KOPT-K1 (cell line): Measurements from ENCODE around the gene SASH1.

Experiments
- H3K27ac ChIP-seq: fragments of 200-600 bp; sonication (generic); 2 replicates; pipeline ENCODE4 v1.5.1; 2016; ENCODE audit warnings: antibody characterized with exemption, mild to moderate bottlenecking, low read depth, low read length; ENCODE audit not compliant: poor library complexity, severe bottlenecking
- H3K36me3 ChIP-seq: fragments of 200-600 bp; sonication (generic); 2 replicates; pipeline ENCODE4 v1.5.1; 2017; ENCODE audit warnings: antibody characterized with exemption, mild to moderate bottlenecking, low read length, moderate library complexity; ENCODE audit not compliant: insufficient read depth
- H3K9me3 ChIP-seq: fragments of 200-600 bp; sonication (generic); 2 replicates; pipeline ENCODE4 v1.5.1; 2017; ENCODE audit warnings: antibody characterized with exemption, low read length, mild to moderate bottlenecking; ENCODE audit not compliant: insufficient read depth, poor library complexity, severe bottlenecking

The SASH1 gene

DNA sequence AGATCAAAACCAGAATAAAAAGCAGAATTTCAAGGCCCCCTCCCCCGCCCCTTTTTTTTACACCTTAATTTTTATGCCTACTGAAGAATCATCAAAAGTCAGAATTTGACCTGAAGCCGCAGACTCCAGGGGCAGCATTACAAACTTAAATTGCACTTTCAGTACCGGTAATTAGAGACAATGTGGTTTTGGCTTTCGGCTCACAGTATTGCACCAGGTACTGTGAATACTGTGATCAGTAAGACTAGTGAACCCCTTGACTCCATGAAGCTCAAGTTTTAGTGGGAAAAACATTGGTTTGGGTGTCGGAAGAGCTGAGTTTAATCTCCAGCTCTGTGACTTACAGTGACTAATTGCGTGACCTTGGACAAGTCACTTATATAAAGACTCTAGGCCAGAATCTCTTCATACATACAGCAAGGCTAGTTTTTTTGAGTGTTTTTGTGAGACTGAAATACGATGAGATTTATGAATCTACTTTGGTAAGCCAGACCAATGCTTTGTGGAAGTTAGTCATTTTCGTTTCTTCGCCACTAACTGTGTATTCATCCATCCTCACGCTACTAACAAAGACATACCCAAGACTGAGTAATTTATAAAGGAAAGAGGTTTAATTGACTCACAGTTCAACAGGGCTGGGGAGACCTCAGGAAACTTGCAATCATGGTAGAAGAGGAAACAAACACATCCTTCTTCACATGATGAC lies 114.7 kb downstream of the SASH1 start:
- H3K36me3 ChIP-seq: no peaks in the 10 kb centered on the region
- H3K9me3 ChIP-seq: no peaks in the 10 kb centered on the region
- H3K27ac ChIP-seq: no peak overlapping the region

DNA sequence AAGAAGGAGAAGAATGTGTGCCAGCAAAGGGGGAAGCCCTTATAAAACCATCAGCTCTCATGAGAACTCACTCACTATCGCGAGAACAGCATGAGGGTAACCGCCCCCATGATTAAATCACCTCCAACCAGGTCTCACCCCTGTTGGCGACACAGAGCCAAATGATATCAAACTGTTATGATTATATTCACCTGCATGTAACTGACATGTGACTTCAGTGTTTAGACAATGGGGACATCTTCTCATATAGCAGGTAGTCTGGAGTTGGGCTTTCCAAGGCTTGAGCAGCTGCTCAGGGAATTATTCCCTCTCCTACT lies 115.2 kb downstream of the SASH1 start:
- Histone ChIP-seq H3K27ac (no peak overlapping the region), H3K9me3 (no peaks in the 10 kb centered on the region), H3K36me3 (no peaks in the 10 kb centered on the region)

DNA sequence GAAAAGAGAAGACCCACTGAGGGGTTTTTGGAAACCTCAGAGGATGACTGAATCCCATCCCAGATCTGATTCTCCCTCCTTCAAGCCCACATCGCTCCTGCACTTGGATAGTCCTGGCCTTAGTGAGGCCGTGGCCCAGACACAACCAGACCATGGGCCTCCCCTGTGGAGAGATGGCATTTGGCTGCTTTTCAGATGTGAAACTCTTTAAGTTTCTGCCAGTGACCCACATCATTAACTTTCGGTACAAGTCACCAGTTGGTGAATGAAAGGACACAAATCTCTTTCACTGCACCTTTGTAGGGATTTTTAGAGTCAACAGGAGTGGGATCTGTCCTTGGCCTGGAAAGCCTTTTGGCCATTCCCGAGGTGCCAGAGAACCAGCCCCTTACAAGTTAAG lies 116.6 kb downstream of the SASH1 start:
- Histone ChIP-seq H3K9me3 (no peaks in the 10 kb centered on the region), H3K36me3 (no peaks in the 10 kb centered on the region), H3K27ac (no peak overlapping the region)

DNA sequence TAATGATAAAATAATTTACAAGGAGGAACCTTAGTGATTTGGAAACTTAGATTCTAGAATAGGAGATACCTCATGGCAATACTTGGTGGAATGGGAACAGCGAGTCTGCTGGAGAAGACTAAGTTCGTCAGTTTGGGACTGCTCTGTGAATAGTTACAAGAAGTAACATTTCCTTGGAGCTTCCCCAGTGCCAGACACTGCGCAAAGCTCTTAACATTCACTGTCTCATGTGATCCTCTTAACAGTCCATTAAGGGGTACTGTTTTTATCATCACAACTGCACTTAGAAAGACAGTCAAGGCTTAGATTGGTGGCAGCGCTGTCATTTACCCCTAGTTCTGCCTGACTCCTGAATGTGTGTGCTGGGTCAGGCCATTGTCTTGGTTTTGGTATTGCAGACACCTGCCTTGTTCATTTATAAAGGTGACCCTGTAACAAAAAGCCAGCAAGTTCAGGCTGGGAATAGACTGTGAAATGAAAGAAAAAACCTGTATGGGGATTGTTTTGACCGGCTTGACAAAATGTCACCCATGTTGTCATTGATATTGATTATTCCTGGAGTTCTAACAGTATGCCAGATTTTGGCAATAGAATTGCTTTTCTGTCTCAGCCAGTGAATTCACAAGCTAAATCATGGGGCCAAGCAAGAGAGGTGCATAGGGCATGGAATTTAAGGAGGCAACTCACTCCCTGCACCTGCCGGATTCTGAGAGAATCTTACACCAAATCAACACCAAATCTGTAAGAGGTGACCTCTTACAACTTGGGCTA lies 118.4 kb downstream of the SASH1 start:
- Histone ChIP-seq H3K9me3 (no peaks in the 10 kb centered on the region), H3K36me3 (no peaks in the 10 kb centered on the region), H3K27ac (no peak overlapping the region)

DNA sequence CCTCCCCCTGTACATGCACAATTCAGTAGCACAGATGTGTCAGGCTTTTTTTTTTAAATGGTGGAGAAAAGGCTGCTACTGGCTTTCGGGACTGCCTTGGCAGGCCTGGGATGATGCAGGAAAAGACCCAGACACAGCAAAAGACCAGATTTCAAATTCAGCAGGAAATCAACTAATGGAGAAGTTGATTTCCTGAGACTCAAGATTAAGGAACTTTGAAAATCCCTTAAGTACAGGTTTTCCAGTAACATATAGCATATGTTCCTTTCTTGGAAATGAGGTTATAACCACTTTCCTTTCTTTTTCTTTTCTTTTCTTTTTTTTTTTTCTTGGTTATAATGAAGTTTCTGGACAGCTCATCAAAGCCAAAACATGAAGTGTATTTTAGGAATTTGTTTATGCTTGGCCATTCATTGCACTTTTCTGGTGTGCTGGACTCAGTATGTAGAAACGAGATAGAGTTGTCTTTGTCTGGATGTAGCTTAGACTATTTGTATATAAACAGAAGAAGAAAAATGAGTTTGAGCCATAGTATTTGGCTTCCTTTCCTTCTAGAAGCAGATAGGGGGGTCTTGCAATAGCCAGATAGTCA lies 119.4 kb downstream of the SASH1 start:
- no peaks in the 10 kb centered on the region for H3K9me3 ChIP-seq
- no peak overlapping the region for H3K27ac ChIP-seq
- no peaks in the 10 kb centered on the region for H3K36me3 ChIP-seq

DNA sequence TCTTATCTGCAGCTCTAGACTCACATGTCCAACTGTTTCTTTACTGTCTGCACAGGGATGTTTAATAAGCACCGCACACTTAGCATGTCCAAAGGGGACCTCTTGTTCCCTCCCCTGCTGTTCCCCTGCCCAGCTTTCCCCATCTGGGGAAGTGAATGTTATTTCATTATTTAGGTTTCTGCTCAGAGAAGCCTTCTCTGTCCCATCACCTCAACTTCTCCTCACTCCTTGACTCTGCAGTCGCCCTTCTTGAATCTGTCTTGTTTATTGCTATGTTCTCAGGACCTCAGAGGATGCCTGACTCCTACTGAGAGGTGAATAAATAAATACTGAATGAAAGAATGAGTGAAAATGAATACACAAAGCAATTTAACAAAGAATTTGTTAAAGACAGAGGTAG lies 121.0 kb downstream of the SASH1 start:
- H3K27ac ChIP-seq: no peak overlapping the region
- no peaks in the 10 kb centered on the region for H3K9me3 ChIP-seq
- H3K36me3 ChIP-seq: no peaks in the 10 kb centered on the region

DNA sequence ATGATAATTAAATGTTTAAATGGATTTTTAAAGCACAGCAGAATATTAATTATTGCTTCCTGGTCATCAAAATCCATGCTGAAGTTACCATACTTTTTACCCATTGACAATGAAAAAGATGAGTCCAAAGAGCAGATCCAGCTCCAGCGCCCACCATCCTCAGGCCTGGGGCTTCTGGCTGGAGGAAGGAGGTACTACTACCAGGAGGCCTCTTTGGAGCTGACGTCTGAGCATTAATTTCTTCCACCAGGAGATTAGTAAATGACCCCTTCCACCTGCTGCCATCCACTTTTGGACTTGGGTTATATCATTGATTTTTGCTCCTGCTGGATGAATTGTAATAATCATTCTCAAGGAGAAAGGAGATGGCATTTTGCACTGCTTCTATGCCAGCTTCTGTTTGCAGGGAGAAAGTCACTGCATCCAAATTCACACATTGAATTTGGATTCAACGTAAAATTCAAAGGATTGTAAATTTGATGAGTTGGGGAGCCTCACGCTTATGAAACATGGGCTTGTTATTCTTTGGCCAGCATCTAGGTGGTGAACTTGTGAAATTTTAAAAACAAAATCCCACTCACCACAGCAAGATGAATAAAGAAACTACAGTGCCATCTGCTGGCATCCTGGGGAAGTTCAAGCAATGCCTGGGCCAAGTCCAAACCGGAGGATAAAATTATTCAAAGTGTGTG lies 121.8 kb downstream of the SASH1 start:
- Histone ChIP-seq H3K9me3 (no peaks in the 10 kb centered on the region), H3K36me3 (no peaks in the 10 kb centered on the region), H3K27ac (no peak overlapping the region)

DNA sequence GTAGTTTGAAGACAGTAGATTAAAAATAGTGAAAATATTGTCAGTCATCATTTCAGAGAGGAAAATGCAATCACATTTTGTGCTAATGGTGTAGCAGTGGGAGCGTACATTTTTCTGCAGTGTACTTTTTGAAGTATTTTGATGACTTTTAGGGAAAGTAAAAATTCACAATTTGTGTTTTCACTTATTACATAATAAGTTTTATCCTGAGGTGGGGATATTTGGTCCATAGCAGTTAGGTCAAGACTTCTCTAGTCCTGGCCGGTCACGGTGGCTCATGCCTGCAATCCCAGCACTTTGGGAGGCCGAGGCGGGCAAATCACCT lies 122.3 kb downstream of the SASH1 start:
- H3K9me3 ChIP-seq: no peaks in the 10 kb centered on the region
- no peaks in the 10 kb centered on the region for H3K36me3 ChIP-seq
- H3K27ac ChIP-seq: no peak overlapping the region

DNA sequence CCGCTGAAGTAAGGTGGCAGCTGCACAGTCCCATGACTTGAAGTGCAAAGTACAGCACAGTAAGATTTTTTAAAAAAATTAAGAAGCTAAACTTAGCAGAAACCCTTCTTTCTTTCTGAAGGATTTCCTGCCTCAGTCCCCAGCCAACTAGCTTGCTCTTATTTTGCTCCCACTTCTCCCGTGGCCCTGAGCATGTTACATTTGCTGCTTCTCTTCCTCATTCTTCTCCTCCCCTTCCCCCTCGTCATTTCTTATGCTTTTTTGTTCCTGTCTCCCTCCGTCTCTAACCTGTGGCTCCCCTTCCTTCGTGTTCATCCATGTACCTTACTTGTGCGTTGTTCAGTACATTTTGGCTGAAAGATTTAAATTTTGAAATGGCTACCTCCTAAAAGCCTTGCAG lies 123.0 kb downstream of the SASH1 start:
- H3K27ac ChIP-seq: no peak overlapping the region
- no peaks in the 10 kb centered on the region for H3K9me3 ChIP-seq
- no peaks in the 10 kb centered on the region for H3K36me3 ChIP-seq

DNA sequence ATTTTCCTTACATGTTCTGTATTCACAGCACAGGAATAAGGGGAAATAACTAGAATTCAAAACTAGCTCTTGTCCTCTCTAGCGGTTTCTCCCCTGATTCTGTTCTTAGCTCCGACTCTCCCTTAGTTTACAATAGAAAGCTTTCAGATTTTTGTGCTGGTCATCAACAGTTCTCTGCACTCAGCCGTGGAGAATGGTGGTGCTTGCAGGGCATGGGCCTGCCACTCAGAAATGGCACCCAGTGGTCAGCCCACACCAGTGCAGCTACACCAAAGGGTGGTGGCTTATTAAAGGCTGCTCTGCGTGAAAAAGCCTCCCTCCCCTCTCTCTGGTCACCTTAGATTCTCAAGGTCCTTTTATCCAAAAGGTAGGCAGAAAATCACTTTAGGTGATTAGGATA lies 123.5 kb downstream of the SASH1 start:
- no peaks in the 10 kb centered on the region for H3K9me3 ChIP-seq
- no peaks in the 10 kb centered on the region for H3K36me3 ChIP-seq
- no peak overlapping the region for H3K27ac ChIP-seq

DNA sequence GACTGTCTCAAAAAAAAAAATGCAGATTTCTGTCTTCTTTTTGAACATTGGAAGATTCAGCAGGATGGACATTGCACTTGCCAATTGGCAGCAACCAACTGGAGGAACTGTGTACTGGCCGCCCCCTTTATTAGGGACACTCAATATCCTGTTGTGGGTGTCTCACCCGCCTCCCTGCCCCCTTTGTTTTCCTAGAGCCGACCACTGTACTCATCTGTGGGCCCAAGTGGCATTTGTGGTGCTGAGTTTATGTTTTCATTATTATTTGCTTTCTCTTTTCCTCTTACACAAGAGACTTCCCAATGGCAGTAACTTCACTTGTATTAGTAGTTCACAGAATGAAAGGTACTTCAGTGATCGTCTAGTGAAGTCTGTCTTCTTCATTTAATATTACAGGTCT lies 125.3 kb downstream of the SASH1 start:
- H3K36me3 ChIP-seq: no peaks in the 10 kb centered on the region
- H3K27ac ChIP-seq: no peak overlapping the region
- no peaks in the 10 kb centered on the region for H3K9me3 ChIP-seq

DNA sequence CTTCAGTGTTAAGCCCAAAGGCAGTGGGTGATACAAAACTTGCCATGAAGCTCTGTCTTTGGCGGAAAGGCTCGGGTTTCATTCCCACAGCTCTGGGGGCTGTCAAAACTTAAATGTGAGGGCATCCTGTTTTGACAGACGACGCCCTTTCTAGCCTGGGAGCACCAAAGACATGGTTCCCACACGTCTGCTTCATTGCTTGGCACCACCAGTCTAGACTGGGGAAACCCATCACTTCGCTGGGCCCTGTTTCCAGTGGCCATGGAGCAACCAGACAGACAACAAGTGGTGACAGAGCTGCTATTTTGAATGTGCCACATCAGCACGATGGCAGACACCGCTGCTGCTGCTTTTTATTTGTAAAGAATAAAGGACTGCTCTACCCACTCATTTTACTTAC lies 127.5 kb downstream of the SASH1 start:
- no peak overlapping the region for H3K27ac ChIP-seq

DNA sequence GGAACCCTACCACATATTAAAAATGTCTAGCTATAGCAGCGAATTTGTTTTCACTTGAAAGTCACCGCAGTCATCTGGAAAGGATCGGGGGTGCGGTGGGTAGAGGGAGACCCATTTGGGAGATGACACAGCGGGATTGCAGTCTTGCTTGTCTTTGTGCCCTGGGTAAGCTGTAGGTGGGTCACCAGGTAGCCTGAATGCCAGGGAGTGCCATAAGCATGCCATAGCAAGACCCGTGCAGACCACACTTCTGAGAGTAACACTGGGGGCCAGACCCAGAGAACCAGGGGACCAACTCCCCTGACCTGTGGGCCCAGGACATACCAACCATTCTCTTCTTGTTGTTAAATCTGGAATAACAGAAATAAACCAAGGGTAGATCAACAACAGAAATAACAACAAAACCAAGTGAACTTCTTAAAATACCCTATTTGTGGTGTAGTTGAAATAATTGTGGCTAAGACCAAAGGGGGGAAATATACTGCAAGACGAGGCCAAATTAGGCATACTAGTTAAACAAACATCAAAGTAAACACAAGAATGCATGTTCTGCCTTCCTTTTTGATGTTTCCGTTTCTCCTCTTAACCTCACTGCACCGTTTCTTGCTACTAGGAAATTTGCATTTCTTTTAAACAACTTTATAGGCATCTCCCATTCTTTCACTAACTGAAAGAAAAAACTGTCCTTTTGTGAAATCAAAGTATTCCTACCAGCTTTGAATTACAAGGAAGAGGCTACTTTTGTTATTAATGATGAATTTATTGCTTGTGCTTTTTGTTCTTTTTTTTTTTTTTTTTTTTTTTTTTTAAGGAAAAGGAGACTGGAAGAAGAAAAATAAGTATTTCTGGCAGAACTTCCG lies 128.2 kb downstream of the SASH1 start:
- Histone ChIP-seq H3K27ac (no peak overlapping the region), H3K36me3 (no peaks in the 10 kb centered on the region), H3K9me3 (no peaks in the 10 kb centered on the region)

More for the DNA sequence above, 127.5 kb downstream of the SASH1 start:
- Histone ChIP-seq H3K9me3 (no peaks in the 10 kb centered on the region), H3K36me3 (no peaks in the 10 kb centered on the region)

DNA sequence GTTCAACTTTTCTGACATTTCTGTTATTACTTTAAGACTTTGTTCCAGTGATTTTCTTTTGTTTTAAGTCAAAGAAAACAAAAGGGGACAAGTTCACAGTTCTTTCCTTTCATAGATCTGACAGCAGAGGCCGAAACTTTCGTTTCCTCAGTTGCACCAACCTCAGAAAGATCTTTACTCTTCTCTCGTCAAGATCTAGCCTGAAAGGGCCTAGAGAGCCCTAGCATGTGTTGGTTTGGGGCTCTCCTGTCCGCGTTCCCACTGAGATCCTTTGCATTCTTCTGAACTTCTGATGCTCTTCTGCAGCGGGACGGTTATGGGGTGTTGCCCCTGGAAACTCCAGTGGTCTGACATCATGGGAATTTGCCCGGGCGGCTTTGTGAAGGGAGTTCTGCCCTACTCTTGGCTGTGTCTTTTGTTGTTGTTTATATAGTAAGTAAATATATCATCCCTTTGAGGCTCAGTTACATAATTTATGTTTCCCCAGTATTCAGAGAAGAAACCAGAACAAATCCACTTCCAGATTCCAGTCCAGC lies 129.1 kb downstream of the SASH1 start:
- H3K9me3 ChIP-seq: no peaks in the 10 kb centered on the region
- H3K36me3 ChIP-seq: no peaks in the 10 kb centered on the region
- H3K27ac ChIP-seq: no peak overlapping the region
